GM21717 (cell line): Measurements from ENCODE around the gene ZNF410.
"Not testable (repeated sequence)": the region's sequence is repeated elsewhere in the genome, so short reads cannot be mapped to it uniquely, and the experiment has no call there.

Experiments used
- ATAC-seq: cut with Tn5 transposase; IDR thresholded peaks from one replicate; pipeline ENCODE4 v1.9.1; 2021; ENCODE audit warnings: mild to moderate bottlenecking, moderate library complexity; ENCODE audit not compliant: unreplicated experiment

Gene ZNF410

GRCh38 chr14:73884438-73885190, 2.0 kb upstream of the ZNF410 start:
- no peak for ATAC-seq

GRCh38 chr14:73887318-73887616, 608 bp downstream of the ZNF410 start:
- no peak for ATAC-seq

DNA sequence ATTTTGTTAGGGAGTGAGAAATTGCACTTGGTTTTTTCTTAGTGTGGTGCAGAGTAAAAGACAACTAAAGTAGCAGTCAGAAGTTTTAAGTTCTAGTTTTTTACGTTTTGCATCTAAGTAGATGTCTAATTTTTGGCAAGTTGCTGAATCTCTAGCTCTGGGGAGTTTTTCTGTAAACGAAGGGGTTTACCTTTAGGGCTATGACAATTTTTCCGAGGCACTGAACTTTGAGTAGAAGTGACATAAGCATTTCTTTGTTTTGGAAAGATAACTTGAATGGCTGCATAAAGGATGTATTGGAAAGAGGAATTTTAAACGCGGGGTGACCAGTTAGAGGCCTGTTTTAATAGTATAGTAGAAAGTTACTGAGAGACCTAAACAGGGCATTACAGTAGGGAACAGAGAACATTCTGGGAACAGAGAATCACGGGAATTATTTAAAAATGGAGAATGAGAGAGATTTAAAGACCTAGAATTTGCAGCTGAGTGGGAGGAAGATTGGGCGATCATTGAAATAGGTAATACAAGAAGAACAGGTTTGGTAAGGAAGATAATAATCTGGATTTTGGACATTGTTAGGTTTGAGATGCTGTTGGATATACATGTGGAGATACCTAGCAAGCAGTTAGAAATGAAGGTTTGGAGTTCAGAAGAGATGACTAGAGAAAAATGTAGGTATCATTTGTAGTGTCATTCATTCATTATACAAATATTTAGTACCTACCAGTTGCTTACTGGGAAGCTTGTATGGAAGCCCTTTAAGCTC, 1.2 kb downstream of the ZNF410 start:
- ATAC-seq = no peak

DNA sequence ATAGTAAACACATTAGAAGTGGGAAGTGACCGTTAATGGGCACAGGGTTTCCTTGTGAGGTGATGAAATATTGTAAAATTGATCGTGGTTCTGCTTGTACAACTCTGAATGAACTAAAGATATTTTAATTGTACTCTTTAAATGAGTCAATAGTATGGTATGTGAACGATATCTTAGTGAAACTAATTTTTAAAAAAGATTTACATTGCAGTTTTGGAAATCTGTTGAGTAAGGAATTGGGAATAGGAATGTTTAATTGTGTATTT, 1.7 kb downstream of the ZNF410 start:
- ATAC-seq = no peak

GRCh38 chr14:73888971-73889370, 2.3 kb downstream of the ZNF410 start:
- no peak for ATAC-seq

- ATAC-seq = no peak
Measured at GRCh38 chr14:73889376-73889775, 2.7 kb downstream of the ZNF410 start.

DNA sequence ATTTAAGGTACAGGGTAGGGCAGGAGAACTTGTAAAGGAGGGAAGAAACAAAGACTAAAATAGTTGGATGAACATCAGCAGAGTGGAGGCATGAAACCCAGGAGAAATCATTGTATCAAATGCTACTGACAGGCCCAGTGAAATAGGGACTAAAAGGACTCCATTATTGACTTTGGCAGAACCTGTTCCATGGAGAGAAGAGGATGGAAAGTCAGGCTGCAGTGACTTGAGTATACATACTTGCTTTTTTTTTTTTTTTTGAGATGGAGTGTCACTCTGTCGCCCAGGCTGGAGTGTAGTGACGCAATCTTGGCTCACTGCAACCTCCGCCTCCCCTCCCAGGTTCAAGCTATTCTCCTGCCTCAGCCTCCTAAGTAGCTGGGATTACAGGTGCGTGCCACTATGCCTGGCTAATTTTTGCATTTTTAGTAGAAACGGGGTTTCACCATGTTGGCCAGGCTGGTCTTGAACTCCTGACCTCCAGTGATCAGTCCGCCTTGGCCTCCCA, 7.6 kb downstream of the ZNF410 start:
- not testable (repeated sequence) for ATAC-seq

GRCh38 chr14:73895939-73896338, 9.3 kb downstream of the ZNF410 start:
- no peak for ATAC-seq

DNA sequence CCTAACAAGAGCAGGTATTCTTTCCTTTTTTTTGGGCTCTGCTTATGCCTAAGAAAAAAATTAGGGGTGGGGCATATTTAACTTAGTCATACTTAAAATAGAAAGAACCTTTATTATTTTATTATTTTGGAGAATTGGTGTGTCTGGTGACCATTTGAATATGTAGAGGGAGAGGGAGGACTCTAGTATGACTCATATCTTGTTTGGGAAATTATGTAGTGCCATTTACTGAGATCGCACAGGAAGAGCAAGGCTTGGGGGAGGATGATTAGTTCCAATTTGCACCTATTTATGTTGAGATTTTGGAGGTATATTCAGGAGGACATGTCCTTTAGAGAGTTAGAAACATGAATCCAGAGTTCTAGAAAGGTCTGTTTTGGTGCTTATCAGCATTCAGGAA, 9.9 kb downstream of the ZNF410 start:
- no peak for ATAC-seq

DNA sequence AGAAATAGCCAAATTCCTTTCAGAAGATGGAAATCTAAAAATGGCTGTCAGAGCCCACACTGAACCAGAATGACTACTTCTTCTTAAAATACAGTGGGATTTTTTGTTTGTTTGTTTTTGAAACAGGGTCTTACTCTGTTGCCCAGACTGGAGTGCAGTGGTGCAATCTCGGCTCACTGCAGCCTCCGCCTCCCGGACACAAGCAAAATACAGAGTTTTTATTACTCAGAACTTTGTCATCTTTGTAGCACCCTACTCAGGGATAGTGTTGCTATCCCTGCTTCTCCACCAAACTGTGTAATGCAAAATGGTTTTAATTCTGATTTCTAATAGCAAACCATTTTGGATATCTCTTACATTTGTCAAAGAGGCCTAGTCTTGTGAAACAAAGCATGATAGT, 16.4 kb downstream of the ZNF410 start:
- no peak for ATAC-seq

DNA sequence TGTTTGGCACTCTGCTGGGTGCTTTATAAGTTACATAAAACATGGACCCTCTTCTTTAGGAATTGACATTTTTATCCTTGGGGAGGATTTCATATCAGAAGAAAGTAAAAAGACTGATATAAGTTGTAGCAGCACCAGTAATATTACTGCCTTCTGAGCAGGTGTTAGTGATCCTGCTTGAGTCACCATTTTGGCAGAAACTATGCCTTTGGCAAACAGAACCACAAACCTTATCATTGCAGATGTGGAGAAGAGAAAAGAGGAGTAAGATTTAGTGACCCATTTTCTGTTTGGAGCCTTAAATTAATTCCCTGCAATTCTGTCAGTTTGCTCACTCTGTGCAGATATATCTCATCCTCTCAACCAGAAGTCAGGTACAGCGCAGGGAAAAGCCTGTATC, 23.0 kb downstream of the ZNF410 start:
- no peak for ATAC-seq

DNA sequence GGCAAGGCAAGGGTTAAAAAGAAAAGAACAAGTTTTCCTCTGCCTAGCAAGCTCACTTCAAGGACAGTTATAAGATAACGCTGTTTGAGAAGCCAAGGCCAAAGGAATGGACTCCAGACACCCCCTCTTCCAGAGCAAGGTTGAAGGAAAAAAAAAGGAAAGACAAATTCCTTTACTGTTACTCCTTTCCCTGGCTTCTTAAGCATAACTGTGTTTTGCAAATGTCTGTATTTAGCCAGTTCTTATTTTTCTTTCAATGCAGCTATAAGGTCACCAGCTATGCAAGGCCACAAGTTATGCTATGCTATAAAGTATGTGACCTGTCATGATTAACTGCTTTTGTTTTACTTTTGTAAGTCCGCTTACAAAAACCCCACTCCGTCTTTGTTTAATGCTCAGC, 26.6 kb downstream of the ZNF410 start:
- ATAC-seq = no peak

DNA sequence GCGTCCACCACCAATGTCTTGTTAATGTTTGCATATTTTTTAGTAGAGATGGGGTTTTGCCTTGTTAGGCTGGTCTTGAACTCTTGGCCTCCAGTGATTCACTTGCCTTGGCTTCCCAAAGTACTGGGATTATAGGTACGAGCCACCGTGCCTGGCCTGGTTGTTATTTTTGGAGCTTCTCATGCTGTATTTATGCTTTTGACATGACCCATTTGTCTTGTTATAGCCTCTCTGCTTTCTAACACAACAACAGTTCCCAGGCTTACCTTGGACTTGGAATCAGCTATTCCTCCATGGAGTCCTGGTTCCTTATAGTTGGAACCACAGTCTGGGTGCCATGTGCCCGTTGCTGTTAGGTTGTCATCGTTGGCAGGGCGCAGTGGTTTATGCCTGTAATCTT, 29.7 kb downstream of the ZNF410 start:
- ATAC-seq = no peak

DNA sequence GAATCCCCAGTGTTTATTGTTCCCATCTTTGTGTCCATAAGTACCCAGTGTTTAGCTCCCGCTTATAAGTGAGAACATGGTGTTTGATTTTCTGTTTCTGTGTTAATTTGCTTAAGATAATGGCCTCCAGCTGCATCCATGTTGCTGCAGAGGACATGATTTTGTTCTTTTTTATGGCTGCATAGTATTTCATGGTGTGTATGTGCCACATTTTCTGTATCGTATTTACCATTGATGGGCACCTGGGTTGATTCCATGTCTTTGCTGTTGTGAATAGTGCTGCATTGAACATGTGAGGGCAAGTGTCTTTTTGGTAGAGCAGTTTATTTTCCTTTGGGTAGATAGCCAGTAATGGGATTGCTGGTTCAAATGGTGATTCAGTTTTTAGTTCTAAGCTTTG, 32.8 kb downstream of the ZNF410 start:
- not testable (repeated sequence) for ATAC-seq

GRCh38 chr14:73924337-73924736, 37.7 kb downstream of the ZNF410 start:
- ATAC-seq = no peak

GRCh38 chr14:73935666-73936065, 49.0 kb downstream of the ZNF410 start:
- ATAC-seq = no peak

DNA sequence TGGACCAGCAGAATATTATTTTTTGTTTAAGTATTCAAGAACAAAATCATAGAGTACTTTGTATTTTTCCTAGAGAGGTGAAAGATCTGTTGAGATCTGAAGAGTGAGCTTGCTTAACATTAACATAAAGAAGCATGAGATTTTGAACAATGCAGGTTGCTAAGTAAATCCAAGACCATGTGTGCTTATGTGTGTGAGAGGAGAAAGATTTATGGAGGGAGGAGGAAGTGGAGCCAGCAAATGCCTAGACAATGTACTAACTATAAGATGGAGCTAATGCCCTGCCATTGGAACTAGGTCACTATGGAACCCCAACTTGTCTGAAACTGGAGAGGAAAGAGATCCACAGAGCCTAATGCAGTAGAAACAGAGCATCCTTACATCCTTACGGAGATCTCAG, 49.9 kb downstream of the ZNF410 start:
- no peak for ATAC-seq

DNA sequence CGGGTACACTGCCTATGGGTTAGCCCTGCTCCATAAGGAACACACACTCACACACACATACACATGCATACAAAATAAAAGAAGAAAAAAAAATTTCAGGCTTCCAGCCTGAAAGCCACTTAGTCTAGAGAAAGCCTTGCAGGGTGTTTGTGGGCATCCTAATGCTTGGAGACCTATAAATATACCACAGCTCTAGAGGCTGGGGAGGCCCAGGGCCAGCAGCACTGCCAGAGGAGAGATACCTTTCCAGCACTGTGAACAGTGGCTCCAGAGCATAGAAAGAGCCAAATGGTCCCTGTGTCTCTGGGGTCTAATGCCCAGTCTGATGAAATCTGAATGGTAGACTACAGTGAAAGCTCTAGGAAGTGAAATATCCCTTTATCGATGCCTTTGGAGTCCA, 50.4 kb downstream of the ZNF410 start:
- ATAC-seq = no peak

GRCh38 chr14:73942180-73942579, 55.5 kb downstream of the ZNF410 start:
- ATAC-seq = no peak

- ATAC-seq = no peak
Measured at GRCh38 chr14:73943083-73943482, 56.4 kb downstream of the ZNF410 start.

DNA sequence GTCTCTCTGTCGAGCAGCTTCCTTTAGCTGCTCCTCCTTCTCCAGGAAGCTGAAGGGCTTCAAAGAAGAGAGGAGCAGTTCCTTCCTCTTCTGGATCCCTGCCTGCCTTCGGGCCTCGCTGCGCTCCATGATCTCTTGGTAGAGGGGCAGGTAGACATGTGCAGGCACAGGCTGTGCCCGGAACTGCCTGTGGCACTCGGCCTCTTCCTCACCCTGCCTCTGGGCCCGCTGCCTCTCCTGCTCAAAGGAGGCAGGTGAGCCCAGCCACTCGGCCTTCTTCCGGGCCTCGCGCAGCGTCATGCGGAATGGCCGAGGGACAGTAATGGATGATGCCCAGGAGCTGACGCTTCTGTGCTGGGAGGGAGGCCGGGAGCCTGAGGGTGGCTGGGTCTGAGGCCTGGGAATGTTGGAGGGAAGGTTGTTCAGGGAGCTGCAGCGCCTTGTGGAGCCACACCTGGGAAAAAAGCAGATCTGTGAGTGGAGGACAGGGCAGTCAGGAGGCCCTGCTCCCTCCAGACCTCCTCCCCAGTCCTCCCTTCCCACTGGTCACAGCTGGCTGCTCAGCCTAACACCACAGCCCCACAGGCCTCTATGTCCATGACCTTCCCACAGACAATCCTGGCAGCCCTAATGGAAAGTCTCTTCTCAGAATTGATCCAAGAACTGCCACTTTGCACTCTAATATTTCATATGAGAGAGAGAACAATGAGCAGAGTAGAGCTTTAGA, 57.9 kb downstream of the ZNF410 start:
- ATAC-seq = no peak

DNA sequence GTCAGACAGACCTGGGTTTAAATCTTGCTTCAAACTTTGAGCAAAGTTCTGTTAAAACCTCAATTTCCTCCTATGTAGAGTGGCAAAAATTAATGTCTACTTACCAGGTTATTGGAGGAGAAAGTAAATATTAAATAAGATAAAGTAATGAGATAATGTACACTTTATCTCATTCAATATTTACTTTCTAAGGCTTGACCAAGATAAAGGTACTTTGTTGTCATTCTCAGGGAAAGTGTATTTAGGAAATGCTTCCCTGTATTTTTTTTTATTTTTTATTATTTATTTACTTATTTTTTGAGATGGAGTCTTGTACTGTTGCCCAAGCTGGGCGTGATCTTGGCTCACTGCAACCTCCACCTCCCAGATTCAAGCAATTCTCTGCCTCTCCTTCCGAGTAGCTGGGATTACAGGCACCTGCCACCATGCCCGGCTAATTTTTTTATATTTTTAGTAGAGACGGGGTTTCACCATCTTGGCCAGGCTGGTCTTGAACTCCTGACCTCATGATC, 58.6 kb downstream of the ZNF410 start:
- no peak for ATAC-seq
